Measurements from ENCODE around the gene TMEM53. TPM values are rescaled to one million over a fixed set of nuclear protein-coding genes. Genes with fewer than 3 reads are reported as not detected.

TMEM53 gene
- total and polyA plus RNA-seq, 2 experiments from 2014 or later = 15.2 to 43.0 TPM

- Histone ChIP-seq H3K27ac (no peak overlapping the region), H3K9me3 (ENCODE audit: low read depth) (no peaks in the 10 kb centered on the region), H3K4me1 (ENCODE audit: low read depth) (peaks cover 5% of the 10 kb centered on the region), H3K36me3 (no peaks in the 10 kb centered on the region), H3K4me3 (no peak overlapping the region), H3K27me3 (no peaks in the 10 kb centered on the region)
- TF ChIP-seq CTCF (IDR thresholded peaks at IDR 0.05; ENCODE audit: low read depth, low read length) = no peak
- no peak for DNase-seq (ENCODE audit: low read depth in 1 of 2, low spot score in 1 of 2)
Measured at GRCh38 chr1:44661781-44662682, 12.2 kb downstream of the TMEM53 start.

- Histone ChIP-seq H3K4me1 (ENCODE audit: low read depth) (peaks cover 5% of the 10 kb centered on the region), H3K4me3 (no peak overlapping the region), H3K36me3 (no peaks in the 10 kb centered on the region), H3K9me3 (ENCODE audit: low read depth) (no peaks in the 10 kb centered on the region), H3K27me3 (no peaks in the 10 kb centered on the region), H3K27ac (no peak overlapping the region)
- TF ChIP-seq CTCF (IDR thresholded peaks at IDR 0.05; ENCODE audit: low read depth, low read length) = no peak
- DNase-seq (ENCODE audit: low read depth in 1 of 2, low spot score in 1 of 2) = peak in 1 of 2 donors; percentile 50
Measured at GRCh38 chr1:44660176-44660575, 14.1 kb downstream of the TMEM53 start.

GRCh38 chr1:44659566-44659965, 14.7 kb downstream of the TMEM53 start:
- Histone ChIP-seq H3K36me3 (no peaks in the 10 kb centered on the region), H3K9me3 (ENCODE audit: low read depth) (no peaks in the 10 kb centered on the region), H3K4me3 (no peak overlapping the region), H3K27me3 (no peaks in the 10 kb centered on the region), H3K27ac (no peak overlapping the region), H3K4me1 (ENCODE audit: low read depth) (peaks cover 5% of the 10 kb centered on the region)
- DNase-seq (ENCODE audit: low read depth in 1 of 2, low spot score in 1 of 2) = no peak
- no peak for TF ChIP-seq CTCF (IDR thresholded peaks at IDR 0.05; ENCODE audit: low read depth, low read length)

GRCh38 chr1:44655609-44656008, 18.7 kb downstream of the TMEM53 start:
- DNase-seq (ENCODE audit: low read depth in 1 of 2, low spot score in 1 of 2) = peak; percentile 17 to 39
- Histone ChIP-seq H3K27ac (no peak overlapping the region), H3K27me3 (no peaks in the 10 kb centered on the region), H3K9me3 (ENCODE audit: low read depth) (no peaks in the 10 kb centered on the region), H3K4me1 (ENCODE audit: low read depth) (peaks cover 5% of the 10 kb centered on the region), H3K36me3 (peaks cover 2% of the 10 kb centered on the region), H3K4me3 (no peak overlapping the region)
- TF ChIP-seq CTCF (IDR thresholded peaks at IDR 0.05; ENCODE audit: low read depth, low read length) = peak; percentile 83

GRCh38 chr1:44654621-44655187, 19.6 kb downstream of the TMEM53 start:
- peaks cover 10% of the 10 kb centered on the region for H3K36me3 ChIP-seq
- TF ChIP-seq CTCF (IDR thresholded peaks at IDR 0.05; ENCODE audit: low read depth, low read length) = no peak
- H3K27me3 ChIP-seq = no peaks in the 10 kb centered on the region
- no peak overlapping the region for H3K4me3 ChIP-seq
- no peaks in the 10 kb centered on the region for H3K9me3 ChIP-seq (ENCODE audit: low read depth)
- no peaks in the 10 kb centered on the region for H3K4me1 ChIP-seq (ENCODE audit: low read depth)
- no peak overlapping the region for H3K27ac ChIP-seq
- DNase-seq (ENCODE audit: low read depth in 1 of 2, low spot score in 1 of 2) = no peak
